HCT116 (cell line): Measurements from ENCODE around the gene BCAP31. TPM values are rescaled to one million over a fixed set of nuclear protein-coding genes. Genes with fewer than 3 reads are reported as not detected.

Source experiments
- ATAC-seq: fragments of 200-7000 bp; cut with Tn5 transposase; 2 replicates; pipeline ENCODE4 v1.9.1; 2020; ENCODE audit warnings: mild to moderate bottlenecking, moderate library complexity
- BruUV-seq: library from RNA; stranded (reverse); fragments of 400-500 nt; replicated peaks from 2 replicates; lab custom pipeline; 2021; lab: Mats Ljungman, UMichigan
- CTCF ChIA-PET: fragments of 300-600 bp; sonication (Branson Sonifier 250); formaldehyde crosslinking; loops from one replicate; lab custom pipeline; 2021; ENCODE audit warnings: antibody characterized with exemption; lab: Charles Lee
- POLR2A ChIA-PET: fragments of 300-600, 350-600 bp; sonication (Branson Sonifier 250); formaldehyde crosslinking; loops from one replicate; lab custom pipeline; 2021; ENCODE audit warnings: antibody characterized with exemption; lab: Charles Lee
- RAD21 ChIA-PET, 2 experiments: fragments of 300-600 bp; sonication (Branson Sonifier 250); formaldehyde crosslinking; loops; one replicate each; lab custom pipeline; 2023; ENCODE audit warnings: low total read pairs in 2 of 2; ENCODE audit not compliant: uncharacterized antibody in 2 of 2, unreplicated experiment in 2 of 2, low non-redundant PET in 1 of 2; lab: Charles Lee
- DNase-seq: peaks from one replicate; pipeline ENCODE4 v3.0.0-alpha.2; 2010; ENCODE audit warnings: low read depth, low spot score
- H2AFZ ChIP-seq: fragments of 200-600 bp; shearing (Covaris generic), sonication (generic); 2 replicates; pipeline ENCODE4 v1.6.1; 2017; ENCODE audit warnings: low read depth, mixed run types, mixed read lengths, antibody characterized with exemption, low read length; ENCODE audit not compliant: poor library complexity, severe bottlenecking
- H3K27ac ChIP-seq: 2 replicates; pipeline ENCODE4 v1.5.1; 2012; ENCODE audit warnings: low read depth, low read length
- H3K27me3 ChIP-seq: fragments of 200-600 bp; sonication (generic); 2 replicates; pipeline ENCODE4 v1.6.1; 2016; ENCODE audit warnings: mixed run types, low read length, mixed read lengths; ENCODE audit not compliant: insufficient read depth
- H3K36me3 ChIP-seq, 2 experiments: fragments of 200-500 bp in 1 of 2; fragments of 200-600 bp in 1 of 2; sonication (Bioruptor generic) in 1 of 2; sonication (generic) in 1 of 2; 2 replicates each; pipeline versions ENCODE4 v1.5.1 to v1.6.1; 2014 to 2016; ENCODE audit warnings: low read length in 2 of 2, inconsistent platforms in 1 of 2, mixed read lengths in 1 of 2, mixed run types in 1 of 2; ENCODE audit not compliant: insufficient read depth in 2 of 2, control insufficient read depth in 1 of 2
- H3K4me1 ChIP-seq, 2 experiments: fragments of 200-600 bp in 1 of 2; sonication (generic) in 1 of 2; 2 replicates each; pipeline versions ENCODE4 v1.5.1 to v1.6.1; 2012 to 2017; ENCODE audit warnings: low read length in 2 of 2, inconsistent platforms in 1 of 2, mild to moderate bottlenecking in 1 of 2, mixed read lengths in 1 of 2, mixed run types in 1 of 2, moderate library complexity in 1 of 2; ENCODE audit not compliant: insufficient read depth in 2 of 2, control insufficient read depth in 1 of 2
- H3K4me2 ChIP-seq: fragments of 200-600 bp; sonication (generic); 2 replicates; pipeline ENCODE4 v1.6.1; 2017; ENCODE audit warnings: mixed run types, low read length, mixed read lengths
- H3K4me3 ChIP-seq, 2 experiments: fragments of 200-600 bp in 1 of 2; sonication (generic) in 1 of 2; replicated peaks in 1 of 2; 2 replicates each; pipeline ENCODE4 v1.5.1; 2011 to 2016; ENCODE audit warnings: low read length in 2 of 2, control low read depth in 1 of 2, low read depth in 1 of 2, mild to moderate bottlenecking in 1 of 2, mixed read lengths in 1 of 2, mixed run types in 1 of 2
- H3K79me2 ChIP-seq: fragments of 200-600 bp; sonication (generic); 2 replicates; pipeline ENCODE4 v1.6.1; 2017; ENCODE audit warnings: mild to moderate bottlenecking, mixed run types, low read length, moderate library complexity, mixed read lengths; ENCODE audit not compliant: insufficient read depth
- H3K9ac ChIP-seq: fragments of 200-600 bp; sonication (generic); 2 replicates; pipeline ENCODE4 v1.6.1; 2016; ENCODE audit warnings: low read length, mixed read lengths
- H3K9me2 ChIP-seq: fragments of 200-600 bp; sonication (generic), shearing (Covaris generic); 2 replicates; pipeline ENCODE4 v1.6.1; 2017; ENCODE audit warnings: mixed run types, mild to moderate bottlenecking, moderate library complexity; ENCODE audit not compliant: insufficient read depth
- H3K9me3 ChIP-seq, 2 experiments: fragments of 200-500 bp in 1 of 2; fragments of 200-600 bp in 1 of 2; sonication (Bioruptor generic) in 1 of 2; sonication (generic) in 1 of 2; 2 replicates each; pipeline ENCODE4 v1.6.1; 2014 to 2017; ENCODE audit warnings: low read length in 2 of 2, mixed read lengths in 2 of 2, inconsistent platforms in 1 of 2, low read depth in 1 of 2, mild to moderate bottlenecking in 1 of 2, mixed run types in 1 of 2, moderate library complexity in 1 of 2; ENCODE audit not compliant: control insufficient read depth in 1 of 2, insufficient read depth in 1 of 2
- H4K20me1 ChIP-seq: fragments of 200-600 bp; sonication (generic), shearing (Covaris generic); 2 replicates; pipeline ENCODE4 v1.6.1; 2017; ENCODE audit warnings: mixed run types, mild to moderate bottlenecking, moderate library complexity; ENCODE audit not compliant: insufficient read depth
- CBX3 ChIP-seq: IDR thresholded peaks from 2 replicates; pipeline ENCODE4 v1.6.1; 2012; ENCODE audit warnings: low read depth
- CEBPB ChIP-seq: IDR thresholded peaks from 2 replicates; pipeline ENCODE4 v1.6.1; 2012; ENCODE audit warnings: low read depth
- EGR1 ChIP-seq: IDR thresholded peaks from 2 replicates; pipeline ENCODE4 v1.6.1; 2012; ENCODE audit warnings: low read depth
- ELF1 ChIP-seq: IDR thresholded peaks from 2 replicates; pipeline ENCODE4 v1.6.1; 2012; ENCODE audit warnings: low read depth, borderline replicate concordance
- EZH2 ChIP-seq: fragments of 200-600 bp; sonication (generic); IDR thresholded peaks from 2 replicates; pipeline ENCODE4 v1.6.1; 2017; ENCODE audit warnings: antibody characterized with exemption, mixed run types
- EZH2phosphoT487 ChIP-seq: fragments of 200-600 bp; IDR thresholded peaks from 2 replicates; pipeline ENCODE4 v1.6.1; 2018; ENCODE audit warnings: antibody characterized with exemption, borderline replicate concordance
- FOSL1 ChIP-seq: IDR thresholded peaks from 2 replicates; pipeline ENCODE4 v1.6.1; 2012; ENCODE audit warnings: low read depth
- JUND ChIP-seq: IDR thresholded peaks from 2 replicates; pipeline ENCODE4 v1.6.1; 2012
- MAX ChIP-seq: IDR thresholded peaks from 2 replicates; pipeline ENCODE4 v1.6.1; 2012
- POLR2A ChIP-seq: IDR thresholded peaks from 2 replicates; pipeline ENCODE4 v1.7.0; 2011; ENCODE audit warnings: borderline replicate concordance; ENCODE audit not compliant: insufficient read depth, insufficient read length; ENCODE audit errors: extremely low read depth
- POLR2AphosphoS5 ChIP-seq: IDR thresholded peaks from 2 replicates; pipeline ENCODE4 v1.6.1; 2011; ENCODE audit warnings: mild to moderate bottlenecking, low read depth, low read length, moderate library complexity
- REST ChIP-seq: IDR thresholded peaks from 2 replicates; pipeline ENCODE4 v1.6.1; 2012; ENCODE audit warnings: low read depth
- SIN3A ChIP-seq: IDR thresholded peaks from 2 replicates; pipeline ENCODE4 v1.6.1; 2012; ENCODE audit warnings: low read depth
- SRF ChIP-seq: IDR thresholded peaks from 2 replicates; pipeline ENCODE4 v1.6.1; 2012; ENCODE audit warnings: low read depth
- TCF7L2 ChIP-seq: IDR thresholded peaks from 2 replicates; pipeline ENCODE4 v1.7.0; 2011; ENCODE audit warnings: borderline replicate concordance, inconsistent platforms; ENCODE audit not compliant: insufficient read depth, insufficient read length; ENCODE audit errors: extremely low read depth
- YY1 ChIP-seq: IDR thresholded peaks from 2 replicates; pipeline ENCODE4 v1.6.1; 2011; ENCODE audit warnings: low read length, low read depth, moderate library complexity, mild to moderate bottlenecking; ENCODE audit not compliant: insufficient replicate concordance; ENCODE audit errors: extremely low read depth
- ZBTB33 ChIP-seq: IDR thresholded peaks from 2 replicates; pipeline ENCODE4 v1.6.1; 2011; ENCODE audit warnings: mild to moderate bottlenecking, low read length, moderate library complexity; ENCODE audit not compliant: insufficient replicate concordance; ENCODE audit errors: extremely low read depth
- ZNF274 ChIP-seq: fragments of 200-500 bp; sonication (Bioruptor generic); IDR thresholded peaks from 2 replicates; pipeline ENCODE4 v1.6.1; 2014; ENCODE audit warnings: mild to moderate bottlenecking, low read depth, low read length, inconsistent platforms
- intact Hi-C: fragments of 100-400 bp; cut with micrococcal nuclease; formaldehyde crosslinking; loops from 2 replicates; pipeline ENCODE4 v1.10.0; 2022
- total RNA-seq: library from RNA; stranded (reverse); gene quantifications from one replicate; pipeline ENCODE4 v1.2.1, GENCODE V29; 2021; ENCODE audit not compliant: unreplicated experiment

Gene BCAP31
- total RNA-seq, 1 experiment from 2014 or later = 185 TPM

- no TSS peak for BruUV-seq
- intact Hi-C loops = no loop called here
- H3K27me3 ChIP-seq = no peaks in the 10 kb centered on the region
- TF ChIP-seq JUND (no peak), MAX (no peak), POLR2A (no peak), SIN3A (no peak), EZH2phosphoT487 (no peak), EGR1 (no peak), CEBPB (no peak), ZBTB33 (no peak), ZNF274 (no peak), EZH2 (no peak), FOSL1 (no peak), YY1 (no peak), SRF (no peak), TCF7L2 (no peak), CBX3 (no peak), REST (no peak), ELF1 (no peak), POLR2AphosphoS5 (no peak)
- TF ChIP-seq, all 23 proteins: peak for 0
- Histone ChIP-seq H2AFZ (no peak overlapping the region), H3K4me2 (no peak overlapping the region), H4K20me1 (no peaks in the 10 kb centered on the region), H3K27ac (no peak overlapping the region), H3K9me3 (no peaks in the 10 kb centered on the region), H3K4me3 (no peak overlapping the region), H3K4me1 (peaks cover 0 to 7% of the 10 kb centered on the region in 2 experiments; a peak in 1 of 4 replicates), H3K36me3 (no peaks in the 10 kb centered on the region), H3K9ac (no peak overlapping the region), H3K9me2 (no peaks in the 10 kb centered on the region), H3K79me2 (no peaks in the 10 kb centered on the region)
- DNase-seq = no peak
- ChIA-PET RAD21 (no interaction called here), CTCF (no interaction called here), POLR2A (no interaction called here)
- no peak for ATAC-seq
These were observed 12.8 kb upstream of the BCAP31 start for GRCh38 chrX:153736871-153737441.
